Stimulated activated CD4-positive, alpha-beta T cell treated with anti-CD3 and anti-CD28 coated beads, TNF-alpha, amount 100 ng/mL, for 4 hours (primary cell): ENCODE results near the gene OR3A2.
"Not testable (repeated sequence)": the region's sequence is repeated elsewhere in the genome, so short reads cannot be mapped to it uniquely, and the experiment has no call there.

Experiments
- DNase-seq, 3 experiments: peaks; one replicate each; pipeline ENCODE4 v3.0.0-alpha.2; 2020; ENCODE audit warnings: low read depth in 3 of 3

Gene OR3A2

GRCh38 chr17:3293548-3293947 lies 92.6 kb downstream of the OR3A2 start:
- DNase-seq: not testable (repeated sequence)

GRCh38 chr17:3282901-3283300 lies 103.2 kb downstream of the OR3A2 start:
- no peak for DNase-seq

GRCh38 chr17:3276126-3276525 lies 110.0 kb downstream of the OR3A2 start:
- no peak for DNase-seq

GRCh38 chr17:3271072-3271848 lies 114.8 kb downstream of the OR3A2 start:
- no peak for DNase-seq

GRCh38 chr17:3260600-3260999 lies 125.5 kb downstream of the OR3A2 start:
- no peak for DNase-seq

GRCh38 chr17:3260163-3260562 lies 125.9 kb downstream of the OR3A2 start:
- no peak for DNase-seq

- DNase-seq: no peak
Measured at GRCh38 chr17:3256575-3256974, 129.5 kb downstream of the OR3A2 start.

GRCh38 chr17:3249013-3249412 lies 137.1 kb downstream of the OR3A2 start:
- not testable (repeated sequence) for DNase-seq

GRCh38 chr17:3244841-3245240 lies 141.3 kb downstream of the OR3A2 start:
- not testable (repeated sequence) for DNase-seq

GRCh38 chr17:3241044-3241443 lies 145.1 kb downstream of the OR3A2 start:
- DNase-seq: not testable (repeated sequence)

- DNase-seq: not testable (repeated sequence)
Measured at GRCh38 chr17:3238685-3239084, 147.4 kb downstream of the OR3A2 start.

- DNase-seq: not testable (repeated sequence)
Measured at GRCh38 chr17:3232300-3232699, 153.8 kb downstream of the OR3A2 start.
